AG09319 (cell line): ENCODE results near the gene USH1C.

ENCODE experiments used
- DNase-seq: peaks from one replicate; pipeline ENCODE4 v3.0.0-alpha.2; 2010; ENCODE audit warnings: low read depth; ENCODE audit errors: extremely low read depth
- CTCF ChIP-seq: IDR thresholded peaks from 2 replicates; pipeline ENCODE4 v1.5.1; 2011; ENCODE audit warnings: low read depth, mild to moderate bottlenecking, inconsistent platforms, low read length, moderate library complexity

Gene USH1C

GRCh38 chr11:17581732-17582053 lies 37.5 kb upstream of the USH1C start:
- no peak for DNase-seq
- no peak for TF ChIP-seq CTCF

- no peak for TF ChIP-seq CTCF
- no peak for DNase-seq
These were observed 37.0 kb upstream of the USH1C start for GRCh38 chr11:17581036-17581731.

- no peak for DNase-seq
- TF ChIP-seq CTCF, result no peak
These were observed 36.1 kb upstream of the USH1C start for GRCh38 chr11:17580271-17580670.

- TF ChIP-seq CTCF, result no peak
- DNase-seq, result no peak
These were observed 35.2 kb upstream of the USH1C start for GRCh38 chr11:17579451-17579850.

GRCh38 chr11:17578958-17579357 lies 34.7 kb upstream of the USH1C start:
- DNase-seq, result no peak
- no peak for TF ChIP-seq CTCF

GRCh38 chr11:17578296-17578695 lies 34.1 kb upstream of the USH1C start:
- TF ChIP-seq CTCF, result no peak
- DNase-seq, result no peak

GRCh38 chr11:17575431-17576425 lies 31.5 kb upstream of the USH1C start:
- TF ChIP-seq CTCF, result no peak
- DNase-seq, result no peak
